GM19468 (cell line): Measurements from ENCODE around the gene ERC1.
"Not testable (repeated sequence)": the region's sequence is repeated elsewhere in the genome, so short reads cannot be mapped to it uniquely, and the experiment has no call there.

Experiments
- ATAC-seq: cut with Tn5 transposase; IDR thresholded peaks from one replicate; pipeline ENCODE4 v1.9.1; 2021; ENCODE audit warnings: mild to moderate bottlenecking, moderate library complexity, moderate number of reproducible peaks; ENCODE audit not compliant: unreplicated experiment; ENCODE audit errors: extremely low read depth

Gene ERC1

DNA sequence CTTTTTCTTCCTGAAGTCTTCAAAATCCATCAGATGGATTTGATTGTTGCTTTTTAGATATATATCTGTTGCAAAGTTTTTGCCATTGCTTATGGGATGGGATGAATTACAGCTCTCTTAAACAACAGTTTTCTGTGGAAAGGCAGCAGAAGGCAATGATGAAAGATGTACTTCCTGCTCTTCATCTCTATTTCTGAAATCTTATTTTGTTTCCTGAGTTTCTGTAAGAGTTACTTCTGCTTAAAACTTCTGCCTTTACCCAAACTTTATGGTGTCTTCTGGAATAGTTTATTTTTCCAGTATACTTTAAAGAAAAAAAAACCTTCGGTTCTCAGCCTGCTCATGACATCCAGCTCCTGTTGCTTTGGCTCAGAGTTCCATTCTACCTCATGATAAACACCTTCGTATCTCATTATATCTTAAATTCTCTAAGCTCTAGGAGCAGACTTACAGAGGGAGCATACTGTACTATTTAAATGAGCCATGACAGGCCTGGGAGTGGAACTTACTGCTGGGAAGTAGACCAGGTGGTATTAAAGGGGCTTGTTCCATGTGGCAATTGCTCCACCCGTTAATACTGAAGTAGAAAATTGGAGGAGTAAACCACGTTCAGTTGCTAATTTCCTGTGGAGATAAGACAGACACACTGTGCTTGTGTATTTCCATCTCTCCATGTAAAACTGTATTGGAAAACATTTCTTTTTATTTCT is 314.9 kb downstream of the ERC1 start:
- no peak for ATAC-seq

DNA sequence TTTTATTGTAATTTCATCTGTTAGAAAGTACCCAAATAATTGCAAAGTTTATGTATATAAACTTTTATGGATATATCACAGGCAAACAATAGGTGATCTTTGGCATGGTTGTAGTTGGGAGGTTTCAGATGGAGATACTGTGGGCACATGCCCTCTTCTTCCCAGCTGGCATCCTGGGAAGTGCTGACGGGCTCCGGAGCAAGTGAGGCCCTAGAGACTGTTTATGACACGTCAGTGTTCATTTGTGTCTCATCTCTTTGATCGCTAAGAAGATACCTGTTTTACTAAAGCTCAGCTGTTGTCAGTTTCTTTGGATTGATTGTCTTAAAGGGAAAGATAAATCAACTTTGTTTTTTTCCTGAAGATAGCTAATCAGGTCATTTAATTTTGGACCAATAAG is 315.8 kb downstream of the ERC1 start:
- ATAC-seq, result no peak

GRCh38 chr12:1307796-1308195 is 316.8 kb downstream of the ERC1 start:
- no peak for ATAC-seq

GRCh38 chr12:1309613-1310012 is 318.6 kb downstream of the ERC1 start:
- ATAC-seq, result no peak

DNA sequence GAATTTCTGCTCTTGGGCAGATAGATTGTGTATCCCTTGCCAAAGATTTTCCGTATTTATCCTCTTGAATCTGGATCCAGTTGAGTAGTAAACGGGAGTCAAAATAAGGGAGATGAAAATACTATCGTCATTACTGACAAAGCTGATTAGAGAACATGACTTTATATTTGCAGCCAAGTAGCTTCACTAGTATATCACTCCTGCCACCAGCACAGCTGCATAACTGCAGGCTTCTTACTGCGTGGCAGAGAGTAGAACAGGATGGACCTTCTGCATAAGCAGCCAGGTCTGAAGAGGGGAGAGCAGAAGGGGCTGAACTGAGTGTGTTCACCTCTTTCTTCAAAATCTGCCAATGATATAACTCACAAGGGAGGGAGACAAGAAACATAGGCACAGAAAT is 319.6 kb downstream of the ERC1 start:
- no peak for ATAC-seq

DNA sequence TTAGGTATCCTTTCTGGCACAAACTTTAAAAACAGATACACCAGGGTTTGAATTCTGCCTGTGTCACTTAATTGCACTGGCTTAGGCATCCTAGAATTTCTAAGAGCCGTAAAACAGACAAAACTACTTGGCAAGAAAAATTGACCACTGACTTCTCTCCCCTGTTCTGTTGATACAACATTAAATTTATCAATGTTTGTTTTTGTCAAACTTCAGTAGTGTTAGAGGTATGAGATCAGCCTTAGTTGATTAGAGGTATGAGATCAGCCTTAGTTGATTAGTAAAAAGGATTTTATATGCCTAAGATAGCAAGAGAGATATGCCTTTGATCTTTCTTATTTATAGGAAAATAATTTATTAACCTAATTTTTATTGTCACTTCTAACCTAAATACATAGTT is 320.1 kb downstream of the ERC1 start:
- ATAC-seq, result no peak

GRCh38 chr12:1313906-1314305 is 322.9 kb downstream of the ERC1 start:
- ATAC-seq, result no peak

GRCh38 chr12:1314523-1314922 is 323.5 kb downstream of the ERC1 start:
- no peak for ATAC-seq

DNA sequence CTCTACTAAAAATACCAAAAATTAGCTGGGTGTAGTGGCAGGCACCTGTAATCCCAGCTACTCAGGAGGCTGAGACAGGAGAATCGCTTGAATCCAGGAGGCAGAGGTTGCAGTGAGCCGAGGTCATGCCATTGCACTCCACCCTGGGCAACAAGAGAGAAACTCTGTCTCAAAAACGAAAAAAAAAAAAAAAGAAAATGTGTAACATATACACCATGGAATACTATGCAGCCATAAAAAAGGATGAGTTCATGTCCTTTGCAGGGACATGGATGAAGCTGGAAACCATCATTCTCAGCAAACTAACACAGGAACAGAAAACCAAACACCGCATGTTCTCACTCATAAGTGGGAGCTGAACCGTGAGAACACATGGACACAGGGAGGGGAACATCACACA is 326.0 kb downstream of the ERC1 start:
- ATAC-seq, result not testable (repeated sequence)

- no peak for ATAC-seq
Measured at GRCh38 chr12:1318327-1319031, 327.5 kb downstream of the ERC1 start.

GRCh38 chr12:1319212-1319611 is 328.2 kb downstream of the ERC1 start:
- no peak for ATAC-seq

DNA sequence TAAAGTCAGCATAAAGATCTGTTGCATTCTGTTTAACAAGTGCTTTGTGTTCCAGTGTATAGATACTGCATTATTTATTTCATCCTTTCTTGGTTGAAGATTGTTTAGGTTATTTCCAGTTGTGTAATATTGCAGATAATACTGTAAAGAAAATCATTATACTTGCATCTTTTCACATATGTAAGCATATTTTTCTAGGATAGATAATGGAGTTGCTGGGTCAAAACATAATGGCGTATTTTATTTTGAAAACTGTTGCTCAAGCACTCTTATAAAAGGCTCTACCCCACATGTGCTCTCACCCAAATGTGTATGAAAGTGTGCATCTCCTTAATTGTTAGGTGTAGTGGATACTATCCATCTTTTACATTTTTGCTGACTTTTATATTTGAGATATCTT is 329.0 kb downstream of the ERC1 start:
- no peak for ATAC-seq

- no peak for ATAC-seq
Measured at GRCh38 chr12:1322821-1323220, 331.8 kb downstream of the ERC1 start.

DNA sequence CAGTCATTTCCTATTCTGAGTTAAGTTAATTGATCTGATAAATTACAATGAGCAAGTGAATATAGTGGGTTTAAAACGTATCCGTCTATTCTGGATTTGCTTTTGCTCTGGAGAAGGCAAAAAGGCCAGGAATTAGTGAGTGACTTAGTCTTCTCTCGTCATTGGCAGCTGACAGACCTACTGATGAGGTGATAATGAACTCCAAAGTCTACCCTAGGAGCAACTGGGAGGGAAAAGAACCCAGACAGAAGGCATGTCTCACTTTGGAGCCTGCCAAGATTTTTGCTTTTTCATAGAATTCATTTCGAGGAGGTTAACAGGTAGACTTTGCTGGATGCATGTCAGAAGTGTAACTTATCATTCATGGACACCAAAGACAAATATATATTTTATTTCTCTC is 333.1 kb downstream of the ERC1 start:
- ATAC-seq, result no peak

GRCh38 chr12:1324910-1325309 is 333.9 kb downstream of the ERC1 start:
- ATAC-seq, result no peak

- no peak for ATAC-seq
Measured at GRCh38 chr12:1325666-1326065, 334.6 kb downstream of the ERC1 start.

GRCh38 chr12:1326258-1326657 is 335.2 kb downstream of the ERC1 start:
- no peak for ATAC-seq

DNA sequence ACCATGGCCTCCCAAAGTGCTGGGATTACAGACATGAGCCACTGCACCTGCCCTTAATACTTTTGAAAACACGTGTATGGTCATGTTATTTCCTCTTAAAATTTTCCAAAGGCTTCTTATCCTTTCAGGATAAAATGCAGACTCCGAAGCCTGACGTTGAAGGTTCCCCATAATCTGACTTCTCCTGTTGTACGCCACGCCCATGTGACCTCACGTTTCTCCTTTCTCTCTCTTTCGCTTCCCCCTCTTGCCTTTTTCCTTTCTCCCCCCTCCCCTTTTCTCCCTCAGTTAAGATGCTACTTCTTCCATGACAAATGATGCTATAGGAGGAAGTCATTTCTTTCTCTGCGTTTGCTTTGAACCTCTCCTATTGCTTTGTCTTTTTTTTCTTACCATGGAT is 337.4 kb downstream of the ERC1 start:
- no peak for ATAC-seq

GRCh38 chr12:1329784-1330476 is 338.9 kb downstream of the ERC1 start:
- no peak for ATAC-seq

DNA sequence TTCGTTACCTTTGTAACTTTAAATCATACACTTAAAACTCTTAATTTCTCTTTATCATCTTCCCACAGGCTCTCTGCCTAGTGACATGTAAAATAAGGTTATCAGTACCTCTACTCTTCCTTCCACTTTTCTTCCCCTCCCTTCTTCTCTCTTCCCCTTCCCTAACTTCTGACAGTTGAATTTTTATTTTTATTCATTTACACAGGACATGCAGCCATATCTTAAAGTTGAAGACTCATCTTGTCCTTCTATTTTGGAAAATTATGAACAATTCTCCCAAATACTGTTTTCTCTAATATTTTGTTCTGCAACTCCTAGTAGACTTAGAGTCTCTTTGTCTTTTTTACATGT is 339.4 kb downstream of the ERC1 start:
- ATAC-seq, result no peak

- ATAC-seq, result no peak
Measured at GRCh38 chr12:1332327-1332726, 341.3 kb downstream of the ERC1 start.
